Pulmonary artery endothelial cell (primary cell): ENCODE measurements around the gene ZRSR2. TPM values are rescaled to one million over a fixed set of nuclear protein-coding genes. Genes with fewer than 3 reads are reported as not detected.
A peak's percentile ranks its signal among the peaks of the same experiment; 100 is the strongest.

ENCODE experiments used
- DNase-seq: peaks from one replicate; pipeline ENCODE4 v3.0.0-alpha.2; 2011; ENCODE audit warnings: low read depth, low spot score
- total RNA-seq: library from RNA; depleted of rRNA; stranded (reverse); fragments of >200 nt; gene quantifications from 2 replicates; pipeline ENCODE4 v1.2.3, GENCODE V29; 2014

The ZRSR2 gene
- total RNA-seq, 1 donor from 2014 or later = 2.2 TPM

- no peak for DNase-seq
Observed at GRCh38 chrX:15848576-15848975, 58.3 kb downstream of the ZRSR2 start.

- DNase-seq = no peak
Observed at GRCh38 chrX:15849555-15849954, 59.3 kb downstream of the ZRSR2 start.

GRCh38 chrX:15853586-15854079 is 63.3 kb downstream of the ZRSR2 start:
- DNase-seq = no peak

GRCh38 chrX:15854080-15854655 is 63.9 kb downstream of the ZRSR2 start:
- no peak for DNase-seq

- peak; percentile 83 for DNase-seq
Observed at GRCh38 chrX:15854712-15855567, 64.7 kb downstream of the ZRSR2 start, which contains the start of gene AP1S2. AP1S2 (minus strand) TSS chrX:15854813; CDS start chrX:15852524, 2,289 bp downstream.

GRCh38 chrX:15855568-15856221 is 65.4 kb downstream of the ZRSR2 start:
- no peak for DNase-seq

GRCh38 chrX:15856222-15856587 is 65.9 kb downstream of the ZRSR2 start:
- no peak for DNase-seq

- DNase-seq = no peak
Observed at GRCh38 chrX:15856636-15857035, 66.4 kb downstream of the ZRSR2 start.

GRCh38 chrX:15858051-15858450 is 67.8 kb downstream of the ZRSR2 start:
- no peak for DNase-seq

- no peak for DNase-seq
Observed at GRCh38 chrX:15860921-15861320, 70.6 kb downstream of the ZRSR2 start.

GRCh38 chrX:15864023-15864422 is 73.7 kb downstream of the ZRSR2 start:
- no peak for DNase-seq

- no peak for DNase-seq
Observed at GRCh38 chrX:15864629-15865028, 74.3 kb downstream of the ZRSR2 start.

GRCh38 chrX:15866147-15866546 is 75.9 kb downstream of the ZRSR2 start:
- DNase-seq = no peak

- no peak for DNase-seq
Observed at GRCh38 chrX:15869695-15870094, 79.4 kb downstream of the ZRSR2 start.

GRCh38 chrX:15870310-15870709 is 80.0 kb downstream of the ZRSR2 start:
- DNase-seq = no peak

Other genes starting within 250 kb of the ZRSR2 start
- gene ACE2, start 189.5 kb upstream of the ZRSR2 start, total RNA-seq = 0.07 TPM in 1 of 2 replicates, not detected in the other
- gene CLTRN, start 125.7 kb upstream of the ZRSR2 start, total RNA-seq = not detected in 2 replicates
- gene CA5B, start 52.2 kb upstream of the ZRSR2 start, total RNA-seq = 1.3 and 3.5 TPM in 2 replicates
- 57.5 and 60.4 TPM in 2 replicates for gene AP1S2, start 64.3 kb downstream of the ZRSR2 start, total RNA-seq